Nephron progenitor cell (in vitro differentiated cells): ENCODE data around the gene COL6A1.

Experiments
- DNase-seq: peaks from one replicate; pipeline ENCODE4 v3.0.0; 2021
- H3K27ac Mint-ChIP-seq: 2 replicates; pipeline ENCODE4 v1.8.0; 2021; ENCODE audit warnings: mild to moderate bottlenecking, moderate library complexity, mixed read lengths
- H3K27me3 Mint-ChIP-seq: 2 replicates; pipeline ENCODE4 v1.8.0; 2021; ENCODE audit warnings: mild to moderate bottlenecking, low read depth, mixed read lengths; ENCODE audit not compliant: poor library complexity
- H3K36me3 Mint-ChIP-seq: 2 replicates; pipeline ENCODE4 v1.8.0; 2021; ENCODE audit warnings: low read depth, mixed read lengths
- H3K4me1 Mint-ChIP-seq: 2 replicates; pipeline ENCODE4 v1.8.0; 2021; ENCODE audit warnings: mixed read lengths
- H3K4me3 Mint-ChIP-seq: 2 replicates; pipeline ENCODE4 v1.8.0; 2021; ENCODE audit warnings: mild to moderate bottlenecking, moderate library complexity, mixed read lengths
- H3K9me3 Mint-ChIP-seq: 2 replicates; pipeline ENCODE4 v1.8.0; 2021; ENCODE audit warnings: mild to moderate bottlenecking, moderate library complexity, mixed read lengths
- CTCF ChIP-seq: fragments of 200-600 bp; sonication (generic); IDR thresholded peaks from 2 replicates; pipeline ENCODE4 v1.5.0; 2021; ENCODE audit warnings: antibody characterized with exemption

The COL6A1 gene

GRCh38 chr21:46022551-46023525 is 41.3 kb downstream of the COL6A1 start:
- H3K27me3 Mint-ChIP-seq: peaks cover 7% of the 10 kb centered on the region
- no peak for TF ChIP-seq CTCF
- no peaks in the 10 kb centered on the region for H3K9me3 Mint-ChIP-seq
- DNase-seq: no peak
- peak overlapping the region; percentile 37 for H3K4me3 Mint-ChIP-seq
- no peaks in the 10 kb centered on the region for H3K36me3 Mint-ChIP-seq
- H3K27ac Mint-ChIP-seq: peak overlapping the region; percentile 77
- peaks cover 86% of the 10 kb centered on the region for H3K4me1 Mint-ChIP-seq

- no peaks in the 10 kb centered on the region for H3K36me3 Mint-ChIP-seq
- peak overlapping the region; percentile 77 for H3K27ac Mint-ChIP-seq
- H3K9me3 Mint-ChIP-seq: no peaks in the 10 kb centered on the region
- DNase-seq: peak; percentile 58
- peak overlapping the region; percentile 37 for H3K4me3 Mint-ChIP-seq
- peaks cover 86% of the 10 kb centered on the region for H3K4me1 Mint-ChIP-seq
- peaks cover 7% of the 10 kb centered on the region for H3K27me3 Mint-ChIP-seq
- no peak for TF ChIP-seq CTCF
These were observed 42.0 kb downstream of the COL6A1 start for GRCh38 chr21:46023555-46023954.

- H3K36me3 Mint-ChIP-seq: peaks cover 3% of the 10 kb centered on the region
- no peak for DNase-seq
- H3K4me1 Mint-ChIP-seq: peaks cover 86% of the 10 kb centered on the region
- TF ChIP-seq CTCF: no peak
- peaks cover 7% of the 10 kb centered on the region for H3K27me3 Mint-ChIP-seq
- H3K9me3 Mint-ChIP-seq: peaks cover 5% of the 10 kb centered on the region
- H3K4me3 Mint-ChIP-seq: no peak overlapping the region
- no peak overlapping the region for H3K27ac Mint-ChIP-seq
These were observed 42.6 kb downstream of the COL6A1 start for GRCh38 chr21:46024141-46024540.

- Mint-ChIP-seq H3K4me1 (peaks cover 79% of the 10 kb centered on the region), H3K9me3 (peaks cover 16% of the 10 kb centered on the region)
These were observed 43.7 kb downstream of the COL6A1 start for GRCh38 chr21:46025113-46025770.

GRCh38 chr21:46027851-46028493 is 46.4 kb downstream of the COL6A1 start:
- H3K36me3 Mint-ChIP-seq: peaks cover 15% of the 10 kb centered on the region
- H3K27ac Mint-ChIP-seq: peak overlapping the region; percentile 93
- H3K27me3 Mint-ChIP-seq: peaks cover 7% of the 10 kb centered on the region
- no peak for TF ChIP-seq CTCF
- DNase-seq: no peak
- H3K9me3 Mint-ChIP-seq: peaks cover 30% of the 10 kb centered on the region
- peak overlapping the region; percentile 12 for H3K4me3 Mint-ChIP-seq
- H3K4me1 Mint-ChIP-seq: peaks cover 56% of the 10 kb centered on the region

More at GRCh38 chr21:46025113-46025770, 43.7 kb downstream of the COL6A1 start:
- DNase-seq: no peak
- no peak for TF ChIP-seq CTCF
- H3K36me3 Mint-ChIP-seq: peaks cover 14% of the 10 kb centered on the region
- no peak overlapping the region for H3K4me3 Mint-ChIP-seq
- peaks cover 11% of the 10 kb centered on the region for H3K27me3 Mint-ChIP-seq
- H3K27ac Mint-ChIP-seq: peak overlapping the region; percentile 57
